Duodenal mucosa (tissue), 2 donors: ENCODE measurements around the gene VARS1.

Experiments
- H3K27ac ChIP-seq: one replicate; pipeline ENCODE4 v1.7.0; 2013; ENCODE audit warnings: low read depth, low read length
- H3K27me3 ChIP-seq, 2 donors: one replicate each; pipeline ENCODE4 v1.7.0; 2013; ENCODE audit warnings: low read length in 2 of 2, control low read depth in 1 of 2; ENCODE audit not compliant: insufficient read depth in 2 of 2, control insufficient read depth in 1 of 2
- H3K36me3 ChIP-seq, 2 donors: one replicate each; pipeline ENCODE4 v1.7.0; 2013; ENCODE audit warnings: low read length in 2 of 2, control low read depth in 1 of 2; ENCODE audit not compliant: insufficient read depth in 2 of 2, control insufficient read depth in 1 of 2
- H3K4me1 ChIP-seq, 2 donors: one replicate each; pipeline ENCODE4 v1.7.0; 2013; ENCODE audit warnings: low read length in 2 of 2, control low read depth in 1 of 2; ENCODE audit not compliant: insufficient read depth in 2 of 2, control insufficient read depth in 1 of 2
- H3K4me3 ChIP-seq, 2 donors: one replicate each; pipeline ENCODE4 v1.7.0; 2013; ENCODE audit warnings: low read length in 2 of 2, low read depth in 1 of 2
- H3K9ac ChIP-seq, 2 donors: one replicate each; pipeline ENCODE4 v1.7.0; 2013; ENCODE audit warnings: low read length in 2 of 2, low read depth in 1 of 2
- H3K9me3 ChIP-seq, 2 donors: one replicate each; pipeline ENCODE4 v1.7.0; 2013; ENCODE audit warnings: low read length in 2 of 2, control low read depth in 1 of 2; ENCODE audit not compliant: control insufficient read depth in 1 of 2

Gene VARS1

GRCh38 chr6:31771992-31772358 lies 23.6 kb downstream of the VARS1 start:
- Histone ChIP-seq H3K36me3 (no peaks in the 10 kb centered on the region), H3K4me3 (no peak overlapping the region), H3K27ac (no peak overlapping the region), H3K27me3 (no peaks in the 10 kb centered on the region), H3K4me1 (peaks cover 26 to 31% of the 10 kb centered on the region in 2 donors), H3K9me3 (no peaks in the 10 kb centered on the region), H3K9ac (no peak overlapping the region)

DNA sequence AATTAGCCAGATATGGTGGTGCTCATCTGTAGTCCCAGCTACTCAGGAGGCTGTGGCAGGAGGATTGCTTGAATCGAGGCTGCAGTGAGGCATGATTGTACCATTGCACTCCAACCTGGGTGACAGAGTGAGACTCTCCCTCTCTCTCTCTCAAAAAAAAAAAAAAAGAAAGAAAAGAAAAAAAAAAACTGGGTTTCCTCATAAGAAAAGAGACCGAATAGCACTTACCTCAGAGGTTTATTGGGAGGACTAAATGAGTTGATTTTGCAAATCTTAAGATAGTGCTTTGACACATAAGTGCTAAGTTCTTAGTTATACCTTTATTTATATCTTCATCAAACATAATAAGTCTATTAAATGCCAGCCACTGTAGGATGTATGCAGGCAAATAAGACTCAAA lies 24.7 kb downstream of the VARS1 start:
- Histone ChIP-seq H3K27ac (no peak overlapping the region), H3K36me3 (no peaks in the 10 kb centered on the region), H3K4me1 (peaks cover 15 to 30% of the 10 kb centered on the region in 2 donors), H3K27me3 (no peaks in the 10 kb centered on the region), H3K4me3 (no peak overlapping the region), H3K9ac (no peak overlapping the region), H3K9me3 (no peaks in the 10 kb centered on the region)

- no peak overlapping the region for H3K9ac ChIP-seq
- H3K9me3 ChIP-seq: no peaks in the 10 kb centered on the region
- no peaks in the 10 kb centered on the region for H3K27me3 ChIP-seq
- no peaks in the 10 kb centered on the region for H3K36me3 ChIP-seq
- no peak overlapping the region for H3K27ac ChIP-seq
- no peak overlapping the region for H3K4me3 ChIP-seq
- H3K4me1 ChIP-seq: peaks cover 5 to 24% of the 10 kb centered on the region in 2 donors
Observed at GRCh38 chr6:31769684-31770371, 25.7 kb downstream of the VARS1 start.

DNA sequence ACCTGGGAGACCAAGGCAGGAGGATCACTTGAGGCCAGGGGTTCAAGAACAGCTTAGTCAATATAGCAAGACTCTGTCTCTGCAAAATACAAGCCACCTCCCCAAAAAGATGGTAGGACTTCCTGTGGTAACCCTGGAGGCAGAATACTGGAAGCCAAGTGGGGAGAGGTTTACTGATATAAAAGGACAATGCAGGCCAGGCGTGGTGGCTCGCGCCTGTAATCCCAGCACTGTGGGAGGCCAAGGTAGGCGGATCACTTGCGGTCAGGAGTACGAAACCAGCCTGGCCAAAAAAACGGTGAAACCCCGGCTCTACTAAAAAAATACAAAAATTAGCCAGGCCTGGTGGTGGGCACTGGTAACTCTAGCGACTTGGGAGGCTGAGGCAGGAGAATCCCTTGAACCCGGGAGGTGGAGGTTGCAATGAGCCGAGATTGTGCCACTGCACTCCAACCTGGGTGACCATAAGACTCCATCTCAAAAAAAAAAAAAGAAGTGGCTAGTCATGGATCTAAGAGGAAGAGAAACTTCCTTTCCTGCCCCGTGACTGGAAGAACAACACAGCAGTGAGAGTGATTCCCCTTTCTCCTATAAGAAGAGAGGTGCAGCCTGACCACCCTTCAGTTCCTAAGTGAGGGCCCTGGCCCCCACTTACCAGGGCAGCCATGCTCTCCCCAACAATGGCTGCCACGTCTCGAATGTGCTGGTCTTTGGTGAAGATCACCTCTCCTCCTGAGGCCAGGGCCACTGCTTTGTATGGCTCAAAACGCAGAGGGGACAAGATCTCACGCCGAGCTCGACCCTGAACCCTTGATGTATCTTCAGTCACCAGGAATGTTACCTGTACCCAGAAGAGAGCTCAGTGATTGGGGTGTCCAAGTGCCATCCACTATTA lies 26.9 kb downstream of the VARS1 start:
- no peak overlapping the region for H3K9ac ChIP-seq
- H3K4me3 ChIP-seq: no peak overlapping the region
- peaks cover 0 to 3% of the 10 kb centered on the region in 2 donors for H3K36me3 ChIP-seq
- no peak overlapping the region for H3K27ac ChIP-seq
- no peaks in the 10 kb centered on the region for H3K9me3 ChIP-seq
- H3K4me1 ChIP-seq: peaks cover 11 to 35% of the 10 kb centered on the region in 2 donors
- H3K27me3 ChIP-seq: no peaks in the 10 kb centered on the region

GRCh38 chr6:31767096-31767645 lies 28.4 kb downstream of the VARS1 start:
- Histone ChIP-seq H3K9me3 (no peaks in the 10 kb centered on the region), H3K36me3 (peaks cover 0 to 7% of the 10 kb centered on the region in 2 donors), H3K4me3 (no peak overlapping the region)

DNA sequence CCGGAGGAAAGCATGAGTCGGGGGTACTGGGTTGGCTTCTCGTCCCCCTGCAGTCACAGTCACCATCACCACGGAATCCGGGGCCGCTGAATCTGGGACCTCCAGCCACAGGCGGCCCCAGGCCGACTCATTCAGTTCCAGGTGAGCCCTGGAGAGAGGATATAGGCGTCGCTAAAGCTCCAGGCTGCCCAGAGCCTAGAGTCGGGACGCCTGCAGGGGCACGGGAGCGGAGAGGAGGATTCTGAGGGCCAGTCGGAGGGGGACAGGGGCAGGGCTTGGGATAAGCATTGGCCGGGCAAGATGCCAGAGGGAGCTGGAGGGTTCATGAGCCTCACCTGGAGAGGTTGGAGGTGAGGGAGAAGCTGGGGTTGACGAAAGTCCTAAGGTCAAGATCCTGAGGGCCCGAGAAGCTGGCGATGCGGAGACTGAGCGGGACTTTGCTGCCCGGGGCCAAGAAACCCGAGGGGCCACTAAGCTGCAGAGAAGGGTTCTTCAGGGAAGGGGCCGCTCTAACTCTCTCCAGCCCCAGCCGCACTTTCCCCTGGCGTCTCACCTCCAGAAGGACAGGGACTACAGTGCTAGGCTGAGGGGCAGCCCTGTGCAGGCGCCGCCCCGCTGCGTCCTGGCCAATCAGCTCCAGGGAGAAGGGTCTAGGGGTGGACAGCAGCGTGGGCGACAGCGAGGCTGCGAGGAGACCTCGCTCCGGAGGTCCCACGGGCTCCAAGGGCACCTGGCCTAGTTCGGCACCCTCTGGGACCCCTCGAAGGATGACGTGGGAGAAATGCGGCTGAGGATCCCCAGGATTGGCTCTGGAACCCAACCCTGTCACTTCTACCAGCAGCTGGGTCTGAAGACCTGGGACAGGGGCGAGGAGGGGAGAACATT lies 29.4 kb downstream of the VARS1 start:
- H3K9ac ChIP-seq: peak overlapping the region; percentile 47 to 77
- peaks cover 0 to 14% of the 10 kb centered on the region in 2 donors for H3K36me3 ChIP-seq
- H3K27ac ChIP-seq: no peak overlapping the region
- H3K9me3 ChIP-seq: no peaks in the 10 kb centered on the region
- H3K4me1 ChIP-seq: peaks cover 29 to 40% of the 10 kb centered on the region in 2 donors
- no peaks in the 10 kb centered on the region for H3K27me3 ChIP-seq
- H3K4me3 ChIP-seq: peak overlapping the region; percentile 41 to 65

More at GRCh38 chr6:31767096-31767645, 28.4 kb downstream of the VARS1 start:
- H3K27ac ChIP-seq: no peak overlapping the region
- peaks cover 21 to 35% of the 10 kb centered on the region in 2 donors for H3K4me1 ChIP-seq
- H3K9ac ChIP-seq: peak overlapping the region in 1 of 2 donors; percentile 10
- H3K27me3 ChIP-seq: no peaks in the 10 kb centered on the region

- H3K27ac ChIP-seq: no peak overlapping the region
- peak overlapping the region; percentile 47 to 77 for H3K9ac ChIP-seq
- no peaks in the 10 kb centered on the region for H3K27me3 ChIP-seq
- H3K9me3 ChIP-seq: no peaks in the 10 kb centered on the region
- H3K4me1 ChIP-seq: peaks cover 35 to 45% of the 10 kb centered on the region in 2 donors
- peaks cover 0 to 14% of the 10 kb centered on the region in 2 donors for H3K36me3 ChIP-seq
- peak overlapping the region; percentile 41 to 65 for H3K4me3 ChIP-seq
Observed at GRCh38 chr6:31765559-31765909, 30.0 kb downstream of the VARS1 start.

- Histone ChIP-seq H3K9me3 (no peaks in the 10 kb centered on the region), H3K4me1 (peaks cover 41 to 47% of the 10 kb centered on the region in 2 donors), H3K4me3 (no peak overlapping the region), H3K36me3 (peaks cover 0 to 16% of the 10 kb centered on the region in 2 donors), H3K27me3 (no peaks in the 10 kb centered on the region), H3K9ac (no peak overlapping the region), H3K27ac (no peak overlapping the region)
Observed at GRCh38 chr6:31764198-31764597, 31.4 kb downstream of the VARS1 start.

GRCh38 chr6:31763619-31763940 lies 32.0 kb downstream of the VARS1 start:
- Histone ChIP-seq H3K27ac (no peak overlapping the region), H3K4me1 (peaks cover 41 to 47% of the 10 kb centered on the region in 2 donors), H3K4me3 (no peak overlapping the region), H3K27me3 (no peaks in the 10 kb centered on the region), H3K9me3 (no peaks in the 10 kb centered on the region), H3K9ac (peak overlapping the region in 1 of 2 donors; percentile 16), H3K36me3 (peaks cover 0 to 20% of the 10 kb centered on the region in 2 donors)
